Hematopoietic multipotent progenitor cell treated with erythropoietin and hydrocortisone succinate and interleukin-3 and kit ligand, for 6 days (in vitro differentiated cells): ENCODE data around the gene CTDNEP1.

ENCODE experiments used
- DNase-seq: peaks from one replicate; pipeline ENCODE4 v3.0.0-alpha.2; 2015

The CTDNEP1 gene

GRCh38 chr17:7279448-7279847, 27.9 kb upstream of the CTDNEP1 start:
- no peak for DNase-seq

GRCh38 chr17:7266784-7267183, 15.2 kb upstream of the CTDNEP1 start:
- no peak for DNase-seq

GRCh38 chr17:7263801-7264078, 12.2 kb upstream of the CTDNEP1 start:
- DNase-seq = no peak

- peak; percentile 72 for DNase-seq
Measured at GRCh38 chr17:7262935-7263800, 11.6 kb upstream of the CTDNEP1 start.

- no peak for DNase-seq
Measured at GRCh38 chr17:7262192-7262934, 10.8 kb upstream of the CTDNEP1 start, which contains the start of gene CLDN7. TSS of gene CLDN7 (minus strand) at chr17:7262478. CDS start at chr17:7262043, 435 bp downstream.

- peak; percentile 33 for DNase-seq
Measured at GRCh38 chr17:7261379-7262191, 10.1 kb upstream of the CTDNEP1 start.

- peak; percentile 77 for DNase-seq
Measured at GRCh38 chr17:7260651-7261378, 9.3 kb upstream of the CTDNEP1 start.

GRCh38 chr17:7260151-7260550, 8.6 kb upstream of the CTDNEP1 start:
- DNase-seq = no peak

- no peak for DNase-seq
Measured at GRCh38 chr17:7259555-7259889, 8.0 kb upstream of the CTDNEP1 start.

- peak; percentile 65 for DNase-seq
Measured at GRCh38 chr17:7258731-7259554, 7.4 kb upstream of the CTDNEP1 start.

GRCh38 chr17:7256766-7257456, 5.4 kb upstream of the CTDNEP1 start:
- no peak for DNase-seq

- no peak for DNase-seq
Measured at GRCh38 chr17:7254511-7254910, 3.0 kb upstream of the CTDNEP1 start.

GRCh38 chr17:7253082-7253481, 1.5 kb upstream of the CTDNEP1 start:
- no peak for DNase-seq

- DNase-seq = peak; percentile 95
Measured at GRCh38 chr17:7252176-7253043, 876 bp upstream of the CTDNEP1 start, which contains the start of gene ELP5. TSS of gene ELP5 (plus strand) at chr17:7252215. CDS start at chr17:7252551, 336 bp downstream.

GRCh38 chr17:7250695-7251627, 573 bp downstream of the CTDNEP1 start:
- DNase-seq = peak; percentile 32

GRCh38 chr17:7249830-7250229, 1.7 kb downstream of the CTDNEP1 start:
- peak; percentile 38 for DNase-seq

GRCh38 chr17:7249214-7249613, 2.3 kb downstream of the CTDNEP1 start:
- no peak for DNase-seq

GRCh38 chr17:7248796-7249195, 2.7 kb downstream of the CTDNEP1 start:
- DNase-seq = no peak

- no peak for DNase-seq
Measured at GRCh38 chr17:7246779-7247178, 4.8 kb downstream of the CTDNEP1 start.
